Measurements from ENCODE around the gene SLC15A3. TPM values are rescaled to one million over a fixed set of nuclear protein-coding genes. Genes with fewer than 3 reads are reported as not detected.

Gene SLC15A3
- total and polyA plus RNA-seq, 5 donors from 2014 or later = 0.43 to 1.0 TPM; not detected in 3

GRCh38 chr11:60952742-60953170 lies 780 bp upstream of the SLC15A3 start:
- H3K36me3 Mint-ChIP-seq = no peaks in the 10 kb centered on the region
- Histone ChIP-seq H3K36me3 (ENCODE audit: control insufficient read depth, insufficient read depth, low read length) (no peaks in the 10 kb centered on the region), H3K4me1 (ENCODE audit: control insufficient read depth, insufficient read depth, low read length, poor library complexity, severe bottlenecking) (peaks cover 12% of the 10 kb centered on the region), H3K27me3 (ENCODE audit: control insufficient read depth, insufficient read depth, low read length) (peaks cover 5% of the 10 kb centered on the region), H3K27ac (ENCODE audit: insufficient read depth, low read length, poor library complexity, severe bottlenecking) (no peak overlapping the region), H3K4me3 (ENCODE audit: low read depth, low read length) (no peak overlapping the region), H3K9me3 (ENCODE audit: control insufficient read depth in 2 of 2, low read length in 2 of 2) (no peaks in the 10 kb centered on the region)
- peak overlapping the region in 1 of 4 donors; percentile 28 for H3K4me3 Mint-ChIP-seq
- peaks cover 0 to 1% (median 0%) of the 10 kb centered on the region in 7 donors for H3K9me3 Mint-ChIP-seq
- no peak for ATAC-seq (ENCODE audit: low read depth in 2 of 2)
- no peak for DNase-seq
- peak overlapping the region in 1 of 3 donors; percentile 26 for H3K27ac Mint-ChIP-seq
- H3K27me3 Mint-ChIP-seq = peaks cover 47% of the 10 kb centered on the region
- peaks cover 0 to 20% (median 4%) of the 10 kb centered on the region in 4 donors for H3K4me1 Mint-ChIP-seq

- peaks cover 12% of the 10 kb centered on the region for H3K4me1 ChIP-seq (ENCODE audit: control insufficient read depth, insufficient read depth, low read length, poor library complexity, severe bottlenecking)
- no peak overlapping the region for H3K27ac Mint-ChIP-seq
- DNase-seq (no peak), ATAC-seq (ENCODE audit: low read depth in 2 of 2) (no peak)
- H3K4me1 Mint-ChIP-seq = peaks cover 0 to 20% (median 4%) of the 10 kb centered on the region in 4 donors
- H3K27ac ChIP-seq (ENCODE audit: insufficient read depth, low read length, poor library complexity, severe bottlenecking) = no peak overlapping the region
- H3K36me3 ChIP-seq (ENCODE audit: control insufficient read depth, insufficient read depth, low read length) = no peaks in the 10 kb centered on the region
- H3K27me3 Mint-ChIP-seq = peaks cover 36% of the 10 kb centered on the region
- H3K9me3 Mint-ChIP-seq = peaks cover 0 to 1% (median 0%) of the 10 kb centered on the region in 7 donors
- H3K4me3 Mint-ChIP-seq = peak overlapping the region in 2 of 4 donors; percentile 74 to 80
- H3K36me3 Mint-ChIP-seq = no peaks in the 10 kb centered on the region
- H3K9me3 ChIP-seq (ENCODE audit: control insufficient read depth in 2 of 2, low read length in 2 of 2) = no peaks in the 10 kb centered on the region
- no peak overlapping the region for H3K4me3 ChIP-seq (ENCODE audit: low read depth, low read length)
- peaks cover 5% of the 10 kb centered on the region for H3K27me3 ChIP-seq (ENCODE audit: control insufficient read depth, insufficient read depth, low read length)
These were observed 421 bp downstream of the SLC15A3 start for GRCh38 chr11:60951606-60951903.

- Histone ChIP-seq H3K4me1 (ENCODE audit: control insufficient read depth, insufficient read depth, low read length, poor library complexity, severe bottlenecking) (peaks cover 12% of the 10 kb centered on the region), H3K4me3 (ENCODE audit: low read depth, low read length) (no peak overlapping the region), H3K9me3 (ENCODE audit: control insufficient read depth in 2 of 2, low read length in 2 of 2) (no peaks in the 10 kb centered on the region), H3K27ac (ENCODE audit: insufficient read depth, low read length, poor library complexity, severe bottlenecking) (no peak overlapping the region), H3K36me3 (ENCODE audit: control insufficient read depth, insufficient read depth, low read length) (no peaks in the 10 kb centered on the region), H3K27me3 (ENCODE audit: control insufficient read depth, insufficient read depth, low read length) (peaks cover 5% of the 10 kb centered on the region)
- peaks cover 0 to 1% (median 0%) of the 10 kb centered on the region in 7 donors for H3K9me3 Mint-ChIP-seq
- DNase-seq (peak in 2 of 3 donors; percentile 9 to 29), ATAC-seq (ENCODE audit: low read depth in 2 of 2) (peak in 1 of 2 donors; percentile 15)
- H3K27ac Mint-ChIP-seq = no peak overlapping the region
- H3K4me3 Mint-ChIP-seq = no peak overlapping the region
- no peaks in the 10 kb centered on the region for H3K36me3 Mint-ChIP-seq
- H3K27me3 Mint-ChIP-seq = peaks cover 37% of the 10 kb centered on the region
- peaks cover 0 to 20% (median 4%) of the 10 kb centered on the region in 4 donors for H3K4me1 Mint-ChIP-seq
These were observed 907 bp downstream of the SLC15A3 start for GRCh38 chr11:60950933-60951605.

GRCh38 chr11:60950024-60950423 lies 2.0 kb downstream of the SLC15A3 start:
- Mint-ChIP-seq H3K4me3 (no peak overlapping the region), H3K27me3 (peaks cover 42% of the 10 kb centered on the region), H3K27ac (no peak overlapping the region), H3K9me3 (peaks cover 0 to 1% (median 0%) of the 10 kb centered on the region in 7 donors), H3K36me3 (no peaks in the 10 kb centered on the region), H3K4me1 (peaks cover 0 to 21% (median 4%) of the 10 kb centered on the region in 4 donors)
- Histone ChIP-seq H3K4me1 (ENCODE audit: control insufficient read depth, insufficient read depth, low read length, poor library complexity, severe bottlenecking) (peaks cover 12% of the 10 kb centered on the region), H3K36me3 (ENCODE audit: control insufficient read depth, insufficient read depth, low read length) (no peaks in the 10 kb centered on the region), H3K27ac (ENCODE audit: insufficient read depth, low read length, poor library complexity, severe bottlenecking) (no peak overlapping the region), H3K9me3 (ENCODE audit: control insufficient read depth in 2 of 2, low read length in 2 of 2) (no peaks in the 10 kb centered on the region), H3K4me3 (ENCODE audit: low read depth, low read length) (no peak overlapping the region), H3K27me3 (ENCODE audit: control insufficient read depth, insufficient read depth, low read length) (peaks cover 5% of the 10 kb centered on the region)
- no peak for DNase-seq
- no peak for ATAC-seq (ENCODE audit: low read depth in 2 of 2)

DNA sequence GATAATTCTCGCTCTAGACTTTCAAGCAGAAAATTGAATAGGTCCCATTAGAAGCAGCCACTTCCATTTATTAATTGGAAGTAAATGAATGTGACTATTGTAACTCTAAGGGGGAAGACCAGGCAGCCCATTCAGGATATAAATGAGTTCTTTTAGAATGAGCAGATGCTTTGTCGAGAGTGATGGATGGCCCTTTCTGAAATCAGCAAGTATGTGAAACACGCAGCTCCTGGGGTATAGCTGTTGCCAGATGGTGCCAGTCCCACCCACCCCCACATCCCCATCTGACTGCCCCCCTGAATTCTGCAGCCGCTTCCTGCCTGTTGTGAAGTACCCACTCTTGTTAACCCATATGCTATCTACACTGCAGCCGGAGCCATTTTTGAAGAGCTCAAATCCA lies 3.7 kb downstream of the SLC15A3 start:
- peaks cover 0 to 1% (median 0%) of the 10 kb centered on the region in 7 donors for H3K9me3 Mint-ChIP-seq
- Histone ChIP-seq H3K4me3 (ENCODE audit: low read depth, low read length) (no peak overlapping the region), H3K9me3 (ENCODE audit: control insufficient read depth in 2 of 2, low read length in 2 of 2) (no peaks in the 10 kb centered on the region), H3K36me3 (ENCODE audit: control insufficient read depth, insufficient read depth, low read length) (no peaks in the 10 kb centered on the region), H3K27ac (ENCODE audit: insufficient read depth, low read length, poor library complexity, severe bottlenecking) (no peak overlapping the region), H3K27me3 (ENCODE audit: control insufficient read depth, insufficient read depth, low read length) (peaks cover 4% of the 10 kb centered on the region), H3K4me1 (ENCODE audit: control insufficient read depth, insufficient read depth, low read length, poor library complexity, severe bottlenecking) (peaks cover 12% of the 10 kb centered on the region)
- H3K36me3 Mint-ChIP-seq = no peaks in the 10 kb centered on the region
- peaks cover 41% of the 10 kb centered on the region for H3K27me3 Mint-ChIP-seq
- no peak overlapping the region for H3K4me3 Mint-ChIP-seq
- DNase-seq (no peak), ATAC-seq (ENCODE audit: low read depth in 2 of 2) (no peak)
- no peak overlapping the region for H3K27ac Mint-ChIP-seq
- H3K4me1 Mint-ChIP-seq = peaks cover 0 to 21% (median 3%) of the 10 kb centered on the region in 4 donors

DNA sequence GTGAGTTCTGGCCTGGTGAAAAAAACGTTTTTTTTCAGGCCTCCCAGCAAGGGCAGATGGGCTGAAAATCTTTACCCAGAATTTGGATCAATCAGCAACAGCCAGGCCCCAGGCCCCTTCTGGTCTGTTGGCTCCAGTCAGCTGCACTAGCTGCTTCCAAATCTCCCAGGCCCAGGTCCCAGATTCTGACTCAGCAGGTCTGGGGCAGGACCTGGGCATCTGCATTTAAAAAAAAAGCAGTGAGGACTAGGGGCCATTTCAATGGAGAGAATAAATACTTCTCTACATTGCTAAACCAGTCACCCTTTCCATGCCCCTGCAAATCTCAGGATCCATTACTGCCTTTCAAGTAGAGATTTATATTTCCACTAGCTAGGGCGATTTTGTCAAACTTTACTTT lies 4.3 kb downstream of the SLC15A3 start:
- Histone ChIP-seq H3K9me3 (ENCODE audit: control insufficient read depth in 2 of 2, low read length in 2 of 2) (no peaks in the 10 kb centered on the region), H3K27ac (ENCODE audit: insufficient read depth, low read length, poor library complexity, severe bottlenecking) (no peak overlapping the region), H3K27me3 (ENCODE audit: control insufficient read depth, insufficient read depth, low read length) (peaks cover 2% of the 10 kb centered on the region), H3K4me1 (ENCODE audit: control insufficient read depth, insufficient read depth, low read length, poor library complexity, severe bottlenecking) (peaks cover 12% of the 10 kb centered on the region), H3K4me3 (ENCODE audit: low read depth, low read length) (no peak overlapping the region), H3K36me3 (ENCODE audit: control insufficient read depth, insufficient read depth, low read length) (no peaks in the 10 kb centered on the region)
- Mint-ChIP-seq H3K4me1 (peaks cover 0 to 19% (median 2%) of the 10 kb centered on the region in 4 donors), H3K27me3 (peaks cover 36% of the 10 kb centered on the region), H3K27ac (no peak overlapping the region), H3K9me3 (no peaks in the 10 kb centered on the region), H3K4me3 (no peak overlapping the region), H3K36me3 (no peaks in the 10 kb centered on the region)
- no peak for DNase-seq
- ATAC-seq (ENCODE audit: low read depth in 2 of 2) = no peak

- peaks cover 9% of the 10 kb centered on the region for H3K4me1 ChIP-seq (ENCODE audit: control insufficient read depth, insufficient read depth, low read length, poor library complexity, severe bottlenecking)
- peaks cover 2% of the 10 kb centered on the region for H3K27me3 ChIP-seq (ENCODE audit: control insufficient read depth, insufficient read depth, low read length)
- no peaks in the 10 kb centered on the region for H3K9me3 ChIP-seq (ENCODE audit: control insufficient read depth in 2 of 2, low read length in 2 of 2)
- no peaks in the 10 kb centered on the region for H3K36me3 ChIP-seq (ENCODE audit: control insufficient read depth, insufficient read depth, low read length)
- H3K4me3 ChIP-seq (ENCODE audit: low read depth, low read length) = no peak overlapping the region
- ATAC-seq (ENCODE audit: low read depth in 2 of 2) = no peak
- no peak overlapping the region for H3K27ac Mint-ChIP-seq
- no peak overlapping the region for H3K27ac ChIP-seq (ENCODE audit: insufficient read depth, low read length, poor library complexity, severe bottlenecking)
- no peaks in the 10 kb centered on the region for H3K36me3 Mint-ChIP-seq
- no peak for DNase-seq
- peaks cover 0 to 11% (median 0%) of the 10 kb centered on the region in 4 donors for H3K4me1 Mint-ChIP-seq
- no peak overlapping the region for H3K4me3 Mint-ChIP-seq
- H3K9me3 Mint-ChIP-seq = peaks cover 0 to 2% (median 0%) of the 10 kb centered on the region in 7 donors
- peaks cover 28% of the 10 kb centered on the region for H3K27me3 Mint-ChIP-seq
These were observed 5.2 kb downstream of the SLC15A3 start for GRCh38 chr11:60946601-60947264.
